SK-N-SH treated with all-trans-retinoic acid at 6 μM for 48 hours (cell line): Measurements from ENCODE around the gene IL20.

Experiments used
- CREB5 ChIP-seq: fragments of 250-450 bp; sonication (Bioruptor Pico); IDR thresholded peaks from 2 replicates; pipeline ENCODE4 v1.5.1; 2020; ENCODE audit warnings: low read depth, mild to moderate bottlenecking, moderate library complexity
- GLIS3 ChIP-seq: fragments of 250-450 bp; sonication (Bioruptor Pico); IDR thresholded peaks from 2 replicates; pipeline ENCODE4 v1.5.0; 2020; ENCODE audit warnings: mild to moderate bottlenecking, moderate library complexity
- PPARA ChIP-seq: fragments of 250-450 bp; sonication (Bioruptor Pico); IDR thresholded peaks from 2 replicates; pipeline ENCODE4 v1.5.0; 2020; ENCODE audit warnings: mild to moderate bottlenecking, borderline replicate concordance
- ZC3H10 ChIP-seq: fragments of 250-450 bp; sonication (Bioruptor Pico); IDR thresholded peaks from 2 replicates; pipeline ENCODE4 v1.5.1; 2021; ENCODE audit warnings: mild to moderate bottlenecking, moderate library complexity

- no peak for TF ChIP-seq CREB5 (CRISPR knock-in tag)
- TF ChIP-seq ZC3H10 (CRISPR knock-in tag): no peak
- TF ChIP-seq GLIS3: no peak
- no peak for TF ChIP-seq PPARA (CRISPR knock-in tag)
These were observed 49.8 kb downstream of the IL20 start for GRCh38 chr1:206915030-206915735.
